NAMALWA (cell line): ENCODE data around the gene COX5A.

ENCODE experiments used
- DNase-seq: peaks from one replicate; pipeline ENCODE4 v3.0.0-alpha.2; 2015; ENCODE audit warnings: low spot score

The COX5A gene

GRCh38 chr15:74937590-74938371 is at the start of gene COX5A:
Gene COX5A, minus strand, starts transcription at chr15:74938073. Its CDS starts 59 bp downstream, at chr15:74938014.
- peak; percentile 95 for DNase-seq

- DNase-seq: no peak
Observed at GRCh38 chr15:74983725-74984231, 45.9 kb upstream of the COX5A start.

GRCh38 chr15:74982183-74982582 is 44.3 kb upstream of the COX5A start:
- no peak for DNase-seq

- no peak for DNase-seq
Observed at GRCh38 chr15:74978503-74978902, 40.6 kb upstream of the COX5A start.

- DNase-seq: no peak
Observed at GRCh38 chr15:74978077-74978476, 40.2 kb upstream of the COX5A start.

GRCh38 chr15:74977599-74977998 is 39.7 kb upstream of the COX5A start:
- no peak for DNase-seq

- DNase-seq: no peak
Observed at GRCh38 chr15:74976159-74976558, 38.3 kb upstream of the COX5A start.

GRCh38 chr15:74967670-74968069 is 29.8 kb upstream of the COX5A start:
- no peak for DNase-seq

GRCh38 chr15:74964794-74965193 is 26.9 kb upstream of the COX5A start:
- no peak for DNase-seq

- no peak for DNase-seq
Observed at GRCh38 chr15:74963213-74963612, 25.3 kb upstream of the COX5A start.

GRCh38 chr15:74962671-74963070 is 24.8 kb upstream of the COX5A start:
- no peak for DNase-seq

GRCh38 chr15:74962219-74962618 is 24.3 kb upstream of the COX5A start:
- no peak for DNase-seq

GRCh38 chr15:74961616-74962015 is 23.7 kb upstream of the COX5A start:
- DNase-seq: no peak

- no peak for DNase-seq
Observed at GRCh38 chr15:74960995-74961588, 23.2 kb upstream of the COX5A start.

GRCh38 chr15:74960286-74960685 is 22.4 kb upstream of the COX5A start:
- DNase-seq: no peak

- no peak for DNase-seq
Observed at GRCh38 chr15:74959586-74959939, 21.7 kb upstream of the COX5A start.

- DNase-seq: no peak
Observed at GRCh38 chr15:74958908-74959585, 21.2 kb upstream of the COX5A start.

- DNase-seq: no peak
Observed at GRCh38 chr15:74958320-74958907, 20.5 kb upstream of the COX5A start.

GRCh38 chr15:74957476-74958035 is 19.7 kb upstream of the COX5A start:
- DNase-seq: no peak

- peak; percentile 77 for DNase-seq
Observed at GRCh38 chr15:74956648-74957475, 19.0 kb upstream of the COX5A start, which contains the start of gene RPP25. Gene RPP25, minus strand, starts transcription at chr15:74956772. Its CDS starts 189 bp downstream, at chr15:74956583.
